ENCODE measurements around the gene SLC39A1.

SLC39A1 gene

DNA sequence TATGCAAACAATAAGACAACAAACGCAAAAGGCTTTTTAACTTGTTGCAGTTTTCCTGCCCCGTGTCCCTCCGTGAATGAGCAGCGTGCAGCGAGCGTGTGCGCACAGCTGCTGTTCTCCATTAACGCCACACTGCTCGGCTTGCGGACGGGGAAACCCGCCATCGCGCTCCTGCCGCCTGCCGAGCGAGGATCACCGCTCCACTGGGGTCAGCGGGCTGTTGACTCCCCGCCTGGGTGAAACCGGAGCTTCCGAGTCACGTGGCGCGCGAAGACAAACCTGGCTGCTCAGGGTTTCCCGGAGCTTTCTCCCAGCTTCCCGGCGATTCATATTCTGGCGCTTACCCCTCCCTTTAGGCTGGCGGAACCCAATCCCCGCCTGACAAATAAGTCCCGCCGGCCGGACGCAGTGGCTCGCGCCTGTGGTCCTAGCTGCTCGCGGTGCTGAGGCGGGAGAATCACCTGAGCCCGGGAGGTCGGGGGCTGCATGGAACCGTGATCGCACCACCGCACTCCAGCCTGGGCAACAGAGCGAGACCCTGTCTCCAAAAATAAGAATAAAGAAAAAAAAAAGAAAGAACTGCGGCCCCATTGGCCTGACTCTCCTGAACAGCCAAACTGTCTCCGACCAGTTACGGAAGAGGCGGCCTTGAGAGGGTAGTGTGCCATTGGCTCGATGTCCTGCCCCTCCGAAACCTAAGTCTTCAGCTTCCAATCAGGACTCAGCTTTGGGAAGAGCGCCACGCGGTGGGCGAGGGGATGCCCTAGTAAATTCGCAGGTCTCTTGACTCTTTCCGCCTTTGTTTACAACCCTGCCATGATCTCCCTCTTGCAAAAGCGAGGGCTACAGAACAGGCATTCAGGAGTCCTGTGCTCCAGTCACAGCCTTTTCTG lies 4.0 kb upstream of the SLC39A1 start, which contains the start of gene CREB3L4:
Gene CREB3L4 (plus strand): TSS at position 796 of the 893 bp plus-strand sequence. CDS start 624 bp downstream, outside the sequence.
- DNase-seq (ENCODE audit: insufficient read length, low spot score) (peak; percentile 80), FAIRE-seq (peak; percentile 91)
- TF ChIP-seq TAF1 (IDR thresholded peaks at IDR 0.05; ENCODE audit: low read depth, low read length) (peak; percentile 58), POU2F2 (IDR thresholded peaks at IDR 0.05; ENCODE audit: low read depth, low read length) (no peak), PAX5 (IDR thresholded peaks at IDR 0.05; ENCODE audit: insufficient read depth, low read length, severe bottlenecking) (peak; percentile 39), SPI1 (IDR thresholded peaks at IDR 0.05; ENCODE audit: low read depth, low read length) (no peak), POLR2AphosphoS5 (IDR thresholded peaks at IDR 0.05; ENCODE audit: low read depth, low read length) (peak; percentile 84), POLR2A (IDR thresholded peaks at IDR 0.05; ENCODE audit: low read depth, low read length) (peak; percentile 71; the same call in 1 of the 2 replicates)

DNA sequence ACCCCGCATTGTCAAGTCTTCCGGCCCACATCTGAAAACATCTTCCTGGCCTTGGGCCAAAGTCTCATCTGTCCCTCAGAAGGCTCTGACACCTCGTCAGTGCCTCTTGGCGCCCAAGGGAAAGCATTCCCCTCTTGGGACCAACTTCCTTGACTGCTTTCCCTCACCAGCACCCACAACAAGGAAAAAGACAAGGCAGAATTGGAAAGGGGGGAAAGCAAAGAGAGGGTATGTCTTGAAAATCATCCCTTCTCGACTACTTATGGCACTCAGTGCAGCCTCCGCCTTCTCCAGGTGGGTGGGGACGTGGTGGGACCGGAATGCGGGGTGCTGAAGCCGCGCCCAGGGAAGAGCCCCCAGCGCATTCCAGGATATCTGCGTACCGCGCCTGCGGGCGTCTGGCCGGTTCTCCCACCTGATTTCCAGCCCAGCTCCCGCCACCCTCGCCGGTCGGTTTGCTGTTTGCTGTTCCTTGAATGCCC lies 554 bp upstream of the SLC39A1 start:
- DNase-seq (ENCODE audit: insufficient read length, low spot score): no peak
- TF ChIP-seq PAX5 (IDR thresholded peaks at IDR 0.05; ENCODE audit: insufficient read depth, low read length, severe bottlenecking): no peak
- TF ChIP-seq SPI1 (IDR thresholded peaks at IDR 0.05; ENCODE audit: low read depth, low read length): no peak
- no peak; the same call in 1 of the 2 replicates for TF ChIP-seq TAF1 (IDR thresholded peaks at IDR 0.05; ENCODE audit: low read depth, low read length)
- FAIRE-seq: peak; percentile 40

DNA sequence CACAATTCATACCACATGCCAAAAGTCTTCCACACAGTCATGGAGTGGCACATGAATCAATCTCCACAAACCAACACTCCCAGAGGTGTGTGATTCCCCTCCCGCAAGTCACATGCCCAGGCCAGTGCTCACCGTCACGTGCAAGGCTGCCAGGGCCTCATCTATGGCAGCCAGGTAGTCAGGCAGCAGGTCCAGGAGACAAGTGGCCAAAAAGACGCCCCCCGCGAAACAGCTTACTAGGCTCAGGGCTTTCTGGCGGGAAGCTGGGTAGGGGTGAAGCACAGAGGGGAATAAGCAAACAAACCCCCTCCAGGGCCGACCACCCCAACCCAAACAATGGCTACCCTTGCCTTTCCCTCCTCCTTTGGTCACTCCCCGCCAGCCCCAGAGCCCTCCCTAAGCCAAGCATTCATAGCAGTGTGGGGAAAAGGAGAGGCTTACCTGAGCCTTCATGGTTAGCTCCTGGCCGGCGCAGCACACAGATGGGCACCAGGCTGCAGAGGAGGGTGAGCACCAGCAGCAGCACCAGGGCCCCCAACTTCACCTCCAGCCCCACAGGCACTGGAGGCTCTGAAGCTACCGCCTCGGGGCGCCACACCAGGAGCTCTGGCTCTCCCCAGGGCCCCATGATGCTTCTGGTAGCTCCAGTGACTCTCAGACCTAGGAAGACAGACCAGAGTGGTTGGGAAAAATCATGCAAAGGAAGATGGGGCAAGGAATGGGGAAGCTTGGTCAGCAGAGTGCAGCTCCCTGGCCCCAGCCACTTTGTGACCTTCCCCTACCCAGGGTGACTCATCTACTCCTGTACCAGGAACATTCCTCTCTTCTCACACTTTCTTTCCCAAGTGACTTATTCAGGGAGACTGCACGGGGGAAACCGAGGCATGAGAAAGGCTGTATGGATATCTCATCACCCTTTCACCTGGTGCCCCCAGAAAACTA lies 978 bp downstream of the SLC39A1 start:
- TF ChIP-seq TAF1 (IDR thresholded peaks at IDR 0.05; ENCODE audit: low read depth, low read length) (no peak), SPI1 (IDR thresholded peaks at IDR 0.05; ENCODE audit: low read depth, low read length) (no peak), PAX5 (IDR thresholded peaks at IDR 0.05; ENCODE audit: insufficient read depth, low read length, severe bottlenecking) (no peak), POLR2A (IDR thresholded peaks at IDR 0.05; ENCODE audit: low read depth, low read length) (no peak), POU2F2 (IDR thresholded peaks at IDR 0.05; ENCODE audit: low read depth, low read length) (no peak), POLR2AphosphoS5 (IDR thresholded peaks at IDR 0.05; ENCODE audit: low read depth, low read length) (no peak)
- DNase-seq (ENCODE audit: insufficient read length, low spot score) (no peak), FAIRE-seq (no peak)

DNA sequence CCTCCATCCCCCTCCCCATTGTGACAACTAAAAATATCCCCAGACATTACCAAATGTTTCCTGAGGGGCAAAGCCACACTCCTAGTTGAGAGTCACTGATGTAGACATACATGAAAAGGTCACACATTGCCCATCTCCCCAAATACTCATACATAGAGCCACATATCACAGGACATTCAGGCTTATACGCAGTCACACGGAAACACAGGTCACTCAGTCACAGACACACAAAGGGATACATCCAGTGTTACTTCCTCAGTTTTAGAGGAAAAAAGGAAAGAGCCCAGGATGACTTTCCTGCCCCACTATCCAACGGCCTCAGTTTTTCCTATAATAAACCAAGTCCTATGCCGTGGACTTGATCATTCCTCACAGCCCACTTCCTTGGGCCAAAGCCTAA lies 1.9 kb downstream of the SLC39A1 start:
- DNase-seq (ENCODE audit: insufficient read length, low spot score): no peak
- no peak for FAIRE-seq
- TF ChIP-seq PAX5 (IDR thresholded peaks at IDR 0.05; ENCODE audit: insufficient read depth, low read length, severe bottlenecking): no peak
- TF ChIP-seq POLR2A (IDR thresholded peaks at IDR 0.05; ENCODE audit: low read depth, low read length): no peak
- no peak for TF ChIP-seq SPI1 (IDR thresholded peaks at IDR 0.05; ENCODE audit: low read depth, low read length)
- no peak for TF ChIP-seq TAF1 (IDR thresholded peaks at IDR 0.05; ENCODE audit: low read depth, low read length)
- no peak for TF ChIP-seq POLR2AphosphoS5 (IDR thresholded peaks at IDR 0.05; ENCODE audit: low read depth, low read length)
- TF ChIP-seq POU2F2 (IDR thresholded peaks at IDR 0.05; ENCODE audit: low read depth, low read length): no peak

GRCh38 chr1:153960206-153960605 lies 3.1 kb downstream of the SLC39A1 start:
- TF ChIP-seq POLR2AphosphoS5 (IDR thresholded peaks at IDR 0.05; ENCODE audit: low read depth, low read length): no peak
- no peak for TF ChIP-seq PAX5 (IDR thresholded peaks at IDR 0.05; ENCODE audit: insufficient read depth, low read length, severe bottlenecking)
- TF ChIP-seq POU2F2 (IDR thresholded peaks at IDR 0.05; ENCODE audit: low read depth, low read length): no peak
- no peak for TF ChIP-seq SPI1 (IDR thresholded peaks at IDR 0.05; ENCODE audit: low read depth, low read length)
- TF ChIP-seq TAF1 (IDR thresholded peaks at IDR 0.05; ENCODE audit: low read depth, low read length): no peak
- TF ChIP-seq POLR2A (IDR thresholded peaks at IDR 0.05; ENCODE audit: low read depth, low read length): no peak
- FAIRE-seq (no peak), DNase-seq (ENCODE audit: insufficient read length, low spot score) (no peak)

DNA sequence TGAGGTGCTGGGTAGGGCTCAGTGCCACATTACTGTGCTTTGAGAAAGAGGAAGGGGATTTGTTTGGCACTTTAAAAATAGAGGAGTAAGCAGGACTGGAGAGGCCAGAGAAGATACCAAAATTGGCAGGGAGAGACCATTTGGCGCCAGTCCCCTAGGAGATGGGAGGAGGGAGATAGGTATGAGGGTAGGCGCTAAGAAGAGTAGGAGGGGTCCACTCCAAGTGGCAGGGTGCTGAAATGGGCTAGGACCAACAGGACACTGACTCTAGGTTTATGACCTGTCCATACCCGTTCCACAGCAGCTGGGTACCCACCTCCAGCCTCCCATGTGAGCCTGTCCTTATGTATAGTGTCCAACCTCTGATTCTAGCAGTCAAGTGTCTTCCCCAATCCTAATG lies 3.9 kb downstream of the SLC39A1 start:
- TF ChIP-seq TAF1 (IDR thresholded peaks at IDR 0.05; ENCODE audit: low read depth, low read length): no peak
- TF ChIP-seq POLR2A (IDR thresholded peaks at IDR 0.05; ENCODE audit: low read depth, low read length): no peak
- TF ChIP-seq SPI1 (IDR thresholded peaks at IDR 0.05; ENCODE audit: low read depth, low read length): no peak
- TF ChIP-seq POLR2AphosphoS5 (IDR thresholded peaks at IDR 0.05; ENCODE audit: low read depth, low read length): no peak
- no peak for TF ChIP-seq PAX5 (IDR thresholded peaks at IDR 0.05; ENCODE audit: insufficient read depth, low read length, severe bottlenecking)
- no peak for TF ChIP-seq POU2F2 (IDR thresholded peaks at IDR 0.05; ENCODE audit: low read depth, low read length)
- FAIRE-seq: no peak
- DNase-seq (ENCODE audit: insufficient read length, low spot score): no peak

- DNase-seq (ENCODE audit: insufficient read length, low spot score) (no peak), FAIRE-seq (no peak)
- no peak for TF ChIP-seq PAX5 (IDR thresholded peaks at IDR 0.05; ENCODE audit: insufficient read depth, low read length, severe bottlenecking)
- no peak for TF ChIP-seq POLR2A (IDR thresholded peaks at IDR 0.05; ENCODE audit: low read depth, low read length)
- no peak for TF ChIP-seq POLR2AphosphoS5 (IDR thresholded peaks at IDR 0.05; ENCODE audit: low read depth, low read length)
- TF ChIP-seq POU2F2 (IDR thresholded peaks at IDR 0.05; ENCODE audit: low read depth, low read length): no peak
- TF ChIP-seq SPI1 (IDR thresholded peaks at IDR 0.05; ENCODE audit: low read depth, low read length): no peak
- no peak for TF ChIP-seq TAF1 (IDR thresholded peaks at IDR 0.05; ENCODE audit: low read depth, low read length)
These were observed 4.4 kb downstream of the SLC39A1 start for GRCh38 chr1:153958961-153959260.

GRCh38 chr1:153958111-153958960 lies 5.0 kb downstream of the SLC39A1 start, which contains the start of gene CRTC2:
Gene CRTC2, minus strand, starts transcription at chr1:153958612. Its CDS starts 115 bp downstream, at chr1:153958497.
- DNase-seq (ENCODE audit: insufficient read length, low spot score) (peak; percentile 97), FAIRE-seq (no peak)
- peak; percentile 74; the same call in 1 of the 2 replicates for TF ChIP-seq POU2F2 (IDR thresholded peaks at IDR 0.05; ENCODE audit: low read depth, low read length)
- TF ChIP-seq SPI1 (IDR thresholded peaks at IDR 0.05; ENCODE audit: low read depth, low read length): peak; percentile 27; the same call in 1 of the 2 replicates
- TF ChIP-seq PAX5 (IDR thresholded peaks at IDR 0.05; ENCODE audit: insufficient read depth, low read length, severe bottlenecking): peak; percentile 19
- TF ChIP-seq TAF1 (IDR thresholded peaks at IDR 0.05; ENCODE audit: low read depth, low read length): 0 out of 2 replicates have a peak, but pooled peaks have one; percentile 7
- no peak for TF ChIP-seq POLR2A (IDR thresholded peaks at IDR 0.05; ENCODE audit: low read depth, low read length)

Data from GM12891 (cell line).